GM12878 (cell line): Measurements from ENCODE around the gene LRRK1. TPM values are rescaled to one million over a fixed set of nuclear protein-coding genes. Genes with fewer than 3 reads are reported as not detected.

ENCODE experiments used
- ATAC-seq: fragments of 200-7000 bp; cut with Tn5 transposase; 3 replicates; pipeline ENCODE4 v1.9.1; 2020; ENCODE audit warnings: mild to moderate bottlenecking, moderate library complexity
- BruUV-seq: library from RNA; stranded (reverse); fragments of 400-500 nt; replicated peaks from 2 replicates; lab custom pipeline; 2021; lab: Mats Ljungman, UMichigan
- CTCF ChIA-PET: fragments of 300-600 bp; sonication (Branson Sonifier 250); formaldehyde crosslinking; extraction: SDS; loops from one replicate; lab custom pipeline; 2021; ENCODE audit warnings: inconsistent platforms; lab: Yijun Ruan, JAX
- POLR2A ChIA-PET: fragments of 350-600 bp; formaldehyde crosslinking; extraction: SDS; loops from one replicate; lab custom pipeline; 2021; ENCODE audit warnings: inconsistent platforms; lab: Charles Lee
- RAD21 ChIA-PET: fragments of 300-600 bp; sonication (Branson Sonifier 250); formaldehyde crosslinking; loops from one replicate; lab custom pipeline; 2023; ENCODE audit warnings: antibody characterized with exemption; ENCODE audit not compliant: unreplicated experiment; lab: Charles Lee
- SMC1A ChIA-PET: fragments of 300-600 bp; sonication (Branson Sonifier 250); formaldehyde crosslinking; loops from one replicate; lab custom pipeline; 2023; ENCODE audit not compliant: unreplicated experiment, uncharacterized antibody; lab: Charles Lee
- DNase-seq: peaks from one replicate; pipeline ENCODE4 v3.0.0-alpha.2; 2011; ENCODE audit warnings: low read depth, low spot score
- FAIRE-seq: peaks from 3 replicates; lab custom pipeline; 2011; peaks lifted over from hg19 to GRCh38; lab: Jason Lieb, UNC
- H2AFZ ChIP-seq: 2 replicates; pipeline ENCODE4 v1.6.0; 2011; ENCODE audit warnings: low read depth, low read length, control low read depth; ENCODE audit not compliant: control insufficient read depth
- H3K27ac ChIP-seq: 2 replicates; pipeline ENCODE4 v1.5.1; 2011; ENCODE audit warnings: control low read depth; ENCODE audit not compliant: control insufficient read depth, insufficient read depth
- H3K27me3 ChIP-seq, 2 experiments: replicated peaks in 1 of 2; 2 replicates each; pipeline versions ENCODE4 v1.6.0 to v1.6.1; 2011; ENCODE audit warnings: low read length in 1 of 2; ENCODE audit not compliant: control insufficient read depth in 2 of 2, insufficient read depth in 2 of 2
- H3K36me3 ChIP-seq, 2 experiments: 2 replicates each; pipeline ENCODE4 v1.5.1; 2011; ENCODE audit warnings: low read length in 1 of 2; ENCODE audit not compliant: control insufficient read depth in 2 of 2, insufficient read depth in 2 of 2
- H3K4me1 ChIP-seq: 2 replicates; pipeline ENCODE4 v1.6.1; 2011; ENCODE audit warnings: mild to moderate bottlenecking, low read length, moderate library complexity, mixed read lengths; ENCODE audit not compliant: control insufficient read depth, insufficient read depth
- H3K4me2 ChIP-seq: 2 replicates; pipeline ENCODE4 v1.6.0; 2011; ENCODE audit warnings: control low read depth; ENCODE audit not compliant: control insufficient read depth, insufficient read depth
- H3K4me3 ChIP-seq: fragments of 200-600 bp; sonication (generic); 2 replicates; pipeline ENCODE4 v1.5.1; 2016
- H3K79me2 ChIP-seq: 2 replicates; pipeline ENCODE4 v1.6.0; 2011; ENCODE audit warnings: low read length; ENCODE audit not compliant: control insufficient read depth, insufficient read depth
- H3K9ac ChIP-seq: 2 replicates; pipeline ENCODE4 v1.8.0; 2011; ENCODE audit warnings: low read length, control low read depth, mixed read lengths; ENCODE audit not compliant: control insufficient read depth, insufficient read depth
- H3K9me3 ChIP-seq: replicated peaks from 3 replicates; pipeline ENCODE4 v1.5.1; 2011; ENCODE audit warnings: mild to moderate bottlenecking, low read length; ENCODE audit not compliant: control insufficient read depth, insufficient read depth
- H4K20me1 ChIP-seq: 2 replicates; pipeline ENCODE4 v1.6.0; 2011; ENCODE audit not compliant: control insufficient read depth, insufficient read depth
- BMI1 ChIP-seq: fragments of 450-650 bp; IDR thresholded peaks from 2 replicates; pipeline ENCODE4 v1.6.1; 2016; ENCODE audit warnings: mild to moderate bottlenecking, moderate library complexity, borderline replicate concordance
- NFIC ChIP-seq: IDR thresholded peaks from 2 replicates; pipeline ENCODE4 v1.6.1; 2012; ENCODE audit warnings: low read depth, mild to moderate bottlenecking, inconsistent platforms, low read length, moderate library complexity
- PAX8 ChIP-seq: fragments of 450-650 bp; IDR thresholded peaks from 2 replicates; pipeline ENCODE4 v1.6.1; 2017; ENCODE audit warnings: mild to moderate bottlenecking, moderate library complexity
- RBBP5 ChIP-seq: fragments of 200-600 bp; sonication (generic); conservative IDR thresholded peaks from 2 replicates; pipeline ENCODE4 v1.6.1; 2016
- SREBF2 ChIP-seq: IDR thresholded peaks from 2 replicates; pipeline ENCODE4 v1.6.1; 2012; ENCODE audit warnings: mild to moderate bottlenecking, low read length
- SUZ12 ChIP-seq: fragments of 200-600 bp; sonication (generic); IDR thresholded peaks from one replicate; pipeline ENCODE4 v1.6.1; 2018; ENCODE audit warnings: antibody characterized with exemption, mild to moderate bottlenecking; ENCODE audit not compliant: unreplicated experiment
- TCF7 ChIP-seq: IDR thresholded peaks from 2 replicates; pipeline ENCODE4 v1.6.1; 2014; ENCODE audit warnings: antibody characterized with exemption, borderline replicate concordance
- ZNF217 ChIP-seq: fragments of 450-650 bp; IDR thresholded peaks from 2 replicates; pipeline ENCODE4 v1.6.1; 2017; ENCODE audit warnings: antibody characterized with exemption, mild to moderate bottlenecking
- WGBS: methylation state at CpG from one replicate; pipeline ENCODE4 v1.1.6; 2016; ENCODE audit warnings: low lambda C conversion rate; ENCODE audit not compliant: insufficient replicate concordance, insufficient coverage; ENCODE audit errors: missing lambda C conversion rate; 5-methylcytosine and 5-hydroxymethylcytosine counted together
- in situ Hi-C: fragments of 300-500 bp; cut with MboI; formaldehyde crosslinking; loops from 9 replicates; pipeline ENCODE4 v1.14.3; 2018; ENCODE audit warnings: mixed read lengths
- intact Hi-C: fragments of 100-400 bp; cut with micrococcal nuclease; formaldehyde crosslinking; loops from one replicate; pipeline ENCODE4 v1.14.2; 2022; ENCODE audit not compliant: unreplicated experiment
- polyA plus RNA-seq, 11 experiments: library from polyadenylated mRNA; depleted of rRNA in 4 of 11; unstranded in 6 of 11; stranded (reverse) in 5 of 11; fragments of >200 nt; fragmentation: Nextera tagmentation in 4 of 11; fragmentation: Illumina TruSeq in 1 of 11; extraction: Ambion mirVana in 4 of 11; extraction: Trizol in 1 of 11; gene quantifications; 1 replicate in 1 of 11; 2 replicates in 10 of 11; pipeline versions ENCODE4 v1.2.1 to v1.2.3, GENCODE V29; 2011 to 2016; ENCODE audit warnings: inconsistent platforms in 2 of 11, missing spikeins in 2 of 11, low read depth in 1 of 11
- total RNA-seq, 4 experiments: library from RNA; depleted of rRNA in 3 of 4; stranded (reverse); fragments of >200 nt in 3 of 4; fragmentation: Illumina TruSeq in 1 of 4; extraction: Trizol in 1 of 4; gene quantifications; 2 replicates each; pipeline versions ENCODE4 v1.2.1 to v1.2.3, GENCODE V29; 2013 to 2021
- TF ChIP-seq, protein P1 (sequence below): IDR thresholded peaks from 2 replicates; pipeline ENCODE4 v1.6.1; 2012; ENCODE audit warnings: low read depth, low read length, improper control_type of control experiment

LRRK1 gene
- total and polyA plus RNA-seq, 10 of the 15 experiments (the other 5 are each of a cell fraction or from before 2014, with no cell fraction given), result 2.2 to 58.3 (median 17.9) TPM

DNA sequence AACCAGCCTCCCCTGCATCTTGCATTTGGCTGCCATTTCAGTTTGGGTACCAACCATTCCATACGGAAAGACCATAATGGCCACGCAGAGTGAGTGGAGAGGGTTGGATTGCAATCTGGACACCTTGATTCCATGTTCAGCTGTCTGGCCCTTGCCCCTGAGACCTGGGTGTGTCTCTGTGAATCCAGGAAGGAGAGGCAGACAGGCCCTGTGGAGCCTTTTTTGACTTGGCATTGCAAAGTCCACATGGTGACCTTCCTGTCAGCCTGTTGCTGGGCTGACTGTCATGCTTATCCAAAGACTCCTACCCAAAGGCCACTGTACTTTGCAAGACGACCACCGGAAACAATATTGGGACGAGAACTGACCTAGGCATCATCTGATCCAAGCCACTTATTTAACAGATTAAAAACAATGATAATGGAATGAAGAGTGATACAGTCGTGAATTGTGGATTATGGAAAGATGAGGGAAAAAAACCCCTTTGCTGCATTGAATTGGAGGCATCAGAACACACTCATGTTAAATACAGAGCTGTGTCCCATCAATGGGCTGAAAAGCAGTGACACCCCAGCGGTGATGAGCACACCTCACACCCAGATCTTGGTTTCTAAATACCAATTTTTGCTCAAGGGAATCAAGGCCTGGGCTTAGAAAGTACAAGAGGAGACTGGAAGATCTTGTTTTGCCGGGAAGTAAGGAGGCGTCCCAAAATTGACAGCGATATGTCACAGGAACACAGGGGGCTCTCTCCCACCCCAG, 86.0 kb downstream of the LRRK1 start:
- ChIA-PET RAD21 (interaction anchor here (0.7 to 11.4 kb wide), 3 partner anchors 77 to 87 kb away, joined by 3 to 287 read pairs (median 3); partner anchors contain the start of gene LRRK1), SMC1A (interaction anchor here (0.7 to 11.7 kb wide), 4 partner anchors 11 to 86 kb away, joined by 3 to 316 read pairs (median 32); partner anchors contain the start of gene LRRK1), POLR2A (interaction anchor here (0.9 to 1.2 kb wide), 3 partner anchors 62 to 83 kb away, joined by 3 to 9 read pairs (median 4); no protein-coding TSS in a partner anchor), CTCF (interaction anchor here (0.9 to 19.8 kb wide), 6 partner anchors 14 to 86 kb away, joined by 3 to 567 read pairs (median 5); partner anchors contain the start of gene LRRK1)
- no peaks in the 10 kb centered on the region for H3K27me3 ChIP-seq
- no peak overlapping the region for H3K4me3 ChIP-seq
- H3K27ac ChIP-seq, result no peak overlapping the region
- intact Hi-C loops, result no loop called here
- WGBS, result 97% methylated on average over 10 of the region's 10 CpGs
- TF ChIP-seq ZNF217, result no peak
- TF ChIP-seq PAX8, result no peak
- no peak for TF ChIP-seq SUZ12
- TF ChIP-seq, protein P1, sequence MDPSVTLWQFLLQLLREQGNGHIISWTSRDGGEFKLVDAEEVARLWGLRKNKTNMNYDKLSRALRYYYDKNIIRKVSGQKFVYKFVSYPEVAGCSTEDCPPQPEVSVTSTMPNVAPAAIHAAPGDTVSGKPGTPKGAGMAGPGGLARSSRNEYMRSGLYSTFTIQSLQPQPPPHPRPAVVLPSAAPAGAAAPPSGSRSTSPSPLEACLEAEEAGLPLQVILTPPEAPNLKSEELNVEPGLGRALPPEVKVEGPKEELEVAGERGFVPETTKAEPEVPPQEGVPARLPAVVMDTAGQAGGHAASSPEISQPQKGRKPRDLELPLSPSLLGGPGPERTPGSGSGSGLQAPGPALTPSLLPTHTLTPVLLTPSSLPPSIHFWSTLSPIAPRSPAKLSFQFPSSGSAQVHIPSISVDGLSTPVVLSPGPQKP, result no peak
- no peak for TF ChIP-seq RBBP5
- TF ChIP-seq TCF7, result no peak
- no peak for TF ChIP-seq NFIC
- no peak for TF ChIP-seq BMI1
- TF ChIP-seq SREBF2, result no peak
- DNase-seq (no peak), ATAC-seq (no peak), FAIRE-seq (no peak)
- peaks cover 11% of the 10 kb centered on the region for H3K4me1 ChIP-seq
- BruUV-seq, result TSS peak; percentile 20
- no peaks in the 10 kb centered on the region for H4K20me1 ChIP-seq
- no peaks in the 10 kb centered on the region for H3K79me2 ChIP-seq
- peaks cover 4% of the 10 kb centered on the region; the same call in 2 of the 3 replicates for H3K9me3 ChIP-seq
- H3K9ac ChIP-seq, result no peak overlapping the region
- H3K36me3 ChIP-seq, result peaks cover 5 to 17% of the 10 kb centered on the region in 2 experiments
- in situ Hi-C loops, result loop anchor here (5.0 kb wide), 2 partner anchors 88 to 373 kb away; partner anchors contain the start of gene LRRK1
- H3K4me2 ChIP-seq, result no peak overlapping the region
- H2AFZ ChIP-seq, result no peak overlapping the region
